Measurements from ENCODE around the gene RNF168.
"Not testable (repeated sequence)": the region's sequence is repeated elsewhere in the genome, so short reads cannot be mapped to it uniquely, and the experiment has no call there.

RNF168 gene

DNA sequence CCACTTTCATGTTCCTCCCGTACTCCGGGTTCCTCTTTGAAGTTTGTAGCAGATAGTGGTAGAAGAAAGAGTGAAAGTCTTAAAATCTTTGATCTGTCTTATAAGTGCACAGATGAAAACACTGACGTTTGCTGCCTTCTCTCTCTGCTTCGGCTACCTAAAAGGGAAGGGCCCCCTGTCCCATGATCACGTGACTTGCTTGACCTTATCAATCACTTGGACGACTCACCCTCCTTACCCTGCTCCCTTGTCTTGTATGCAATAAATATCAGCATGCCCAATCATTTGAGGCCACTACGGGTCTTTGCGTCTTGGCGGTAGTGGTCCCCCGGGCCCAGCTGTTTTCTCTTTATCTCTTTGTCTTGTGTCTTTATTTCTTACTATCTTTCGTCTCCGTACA, 17.7 kb upstream of the RNF168 start:
- not testable (repeated sequence) for H2BK15ac ChIP-seq (ENCODE audit: low read length); H3K4me1 ChIP-seq (ENCODE audit: control insufficient read depth in 2 of 2, insufficient read depth in 1 of 2, low read depth in 1 of 2, low read length in 2 of 2); DNase-seq (ENCODE audit: low spot score); H4K91ac ChIP-seq (ENCODE audit: low read depth, low read length, poor library complexity); H3K36me3 ChIP-seq (replicated peaks in 1 of 2; ENCODE audit: control insufficient read depth in 2 of 2, insufficient read depth in 2 of 2, low read length in 2 of 2); H2BK120ac ChIP-seq (ENCODE audit: low read depth, low read length); H3K27ac ChIP-seq (replicated peaks; ENCODE audit: low read length); H3K18ac ChIP-seq (ENCODE audit: low read length); H3K79me1 ChIP-seq (ENCODE audit: low read depth, low read length); H2AFZ ChIP-seq (ENCODE audit: low read length); H2AK5ac ChIP-seq (ENCODE audit: low read depth, low read length); H3K27me3 ChIP-seq (ENCODE audit: control insufficient read depth in 3 of 3, insufficient read depth in 3 of 3, low read depth in 1 of 3, low read length in 3 of 3); H2BK12ac ChIP-seq (ENCODE audit: low read length); H4K8ac ChIP-seq (ENCODE audit: low read depth, low read length); H3K9ac ChIP-seq (ENCODE audit: low read depth, low read length, poor library complexity); H3K4me3 ChIP-seq (ENCODE audit: low read length in 2 of 2); H3K23ac ChIP-seq (ENCODE audit: low read depth, low read length, poor library complexity); H3K4me2 ChIP-seq (ENCODE audit: insufficient read depth, low read length, poor library complexity, severe bottlenecking); H3K14ac ChIP-seq (ENCODE audit: low read length); H2BK5ac ChIP-seq (ENCODE audit: low read length); H3K4ac ChIP-seq (ENCODE audit: low read length)
- H3K9me3 ChIP-seq (replicated peaks in 1 of 2; ENCODE audit: control insufficient read depth in 2 of 2, insufficient read depth in 1 of 2, low read depth in 1 of 2, low read length in 2 of 2) = peaks cover 22 to 38% of the 10 kb centered on the region in 2 donors
- WGBS, 2 donors (ENCODE audit: extremely low coverage in 2 of 2, insufficient read length in 2 of 2, insufficient replicate concordance in 1 of 2) = no CpG with 5 or more reads among the region's 12 CpGs

DNA sequence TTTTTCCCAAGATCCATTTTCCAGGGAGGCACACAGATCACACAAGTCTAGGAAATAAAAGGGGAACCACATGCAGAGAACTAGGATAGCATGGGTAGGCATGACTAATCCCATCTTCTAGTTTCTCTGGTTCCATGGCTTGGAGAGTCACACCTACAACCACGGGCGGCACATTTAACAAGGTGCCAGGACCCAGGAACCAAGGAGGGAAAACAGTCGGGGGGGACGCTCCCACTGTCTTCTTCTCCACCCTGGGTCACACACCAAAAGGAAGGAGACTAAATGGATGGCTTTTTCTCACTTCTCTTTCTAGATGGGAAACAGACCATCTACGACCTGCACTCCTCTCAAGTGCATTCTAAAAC, 16.1 kb upstream of the RNF168 start:
- Histone ChIP-seq H3K9ac (ENCODE audit: low read depth, low read length, poor library complexity) (no peak overlapping the region), H3K4me1 (ENCODE audit: control insufficient read depth in 2 of 2, insufficient read depth in 1 of 2, low read depth in 1 of 2, low read length in 2 of 2) (no peaks in the 10 kb centered on the region), H4K91ac (ENCODE audit: low read depth, low read length, poor library complexity) (no peak overlapping the region), H3K79me1 (ENCODE audit: low read depth, low read length) (no peaks in the 10 kb centered on the region), H2BK120ac (ENCODE audit: low read depth, low read length) (no peak overlapping the region), H2AK5ac (ENCODE audit: low read depth, low read length) (no peak overlapping the region), H3K4me2 (ENCODE audit: insufficient read depth, low read length, poor library complexity, severe bottlenecking) (no peak overlapping the region), H3K4me3 (ENCODE audit: low read length in 2 of 2) (no peak overlapping the region), H3K4ac (ENCODE audit: low read length) (no peak overlapping the region), H2BK5ac (ENCODE audit: low read length) (no peak overlapping the region), H2BK15ac (ENCODE audit: low read length) (no peak overlapping the region), H2BK12ac (ENCODE audit: low read length) (no peak overlapping the region), H3K9me3 (replicated peaks in 1 of 2; ENCODE audit: control insufficient read depth in 2 of 2, insufficient read depth in 1 of 2, low read depth in 1 of 2, low read length in 2 of 2) (peaks cover 22 to 40% of the 10 kb centered on the region in 2 donors), H3K27me3 (ENCODE audit: control insufficient read depth in 3 of 3, insufficient read depth in 3 of 3, low read depth in 1 of 3, low read length in 3 of 3) (no peaks in the 10 kb centered on the region), H3K27ac (replicated peaks; ENCODE audit: low read length) (no peak overlapping the region), H3K14ac (ENCODE audit: low read length) (no peak overlapping the region), H4K8ac (ENCODE audit: low read depth, low read length) (no peak overlapping the region), H3K23ac (ENCODE audit: low read depth, low read length, poor library complexity) (no peak overlapping the region), H2AFZ (ENCODE audit: low read length) (no peak overlapping the region), H3K18ac (ENCODE audit: low read length) (no peak overlapping the region), H3K36me3 (replicated peaks in 1 of 2; ENCODE audit: control insufficient read depth in 2 of 2, insufficient read depth in 2 of 2, low read length in 2 of 2) (no peaks in the 10 kb centered on the region)
- no peak for DNase-seq (ENCODE audit: low spot score)
- no CpG with 5 or more reads among the region's 5 CpGs for WGBS, 2 donors (ENCODE audit: extremely low coverage in 2 of 2, insufficient read length in 2 of 2, insufficient replicate concordance in 1 of 2)

DNA sequence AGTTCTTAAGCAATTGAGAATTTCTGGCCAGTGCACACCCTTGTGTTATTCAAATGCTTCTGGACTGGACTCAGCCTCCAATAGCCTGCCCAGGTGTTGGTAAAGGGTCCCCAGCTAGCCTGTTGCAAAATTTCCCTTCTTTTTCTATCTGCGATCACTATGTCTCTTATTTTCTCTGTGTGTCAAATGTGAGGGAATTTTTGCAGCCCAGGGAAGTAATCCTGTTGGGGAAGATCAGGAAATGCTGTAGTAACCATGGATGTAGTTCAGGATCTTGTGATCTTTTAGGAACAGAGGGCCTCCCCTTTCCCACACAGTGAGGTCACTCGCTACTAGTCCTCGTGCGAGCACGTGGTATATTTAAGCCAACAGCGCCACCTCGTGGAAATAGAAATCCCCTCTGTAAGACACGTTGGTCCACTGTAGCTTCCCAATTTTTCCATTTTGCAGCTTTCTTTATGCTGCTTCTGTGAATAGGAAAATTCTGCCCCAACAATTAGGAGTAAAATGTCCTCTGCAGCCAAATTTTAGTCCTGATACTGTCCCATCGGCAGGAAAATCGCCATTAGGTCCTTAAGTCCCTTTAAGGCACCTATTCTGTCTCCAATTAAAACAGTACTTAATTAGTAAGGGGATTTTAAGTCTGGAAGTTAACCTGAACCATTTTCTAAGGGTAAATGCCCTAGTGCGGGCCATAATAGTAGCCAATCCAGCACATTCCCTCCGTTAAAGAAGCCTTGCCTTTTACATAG, 15.6 kb upstream of the RNF168 start:
- Histone ChIP-seq H3K4me1 (ENCODE audit: control insufficient read depth in 2 of 2, insufficient read depth in 1 of 2, low read depth in 1 of 2, low read length in 2 of 2) (no peaks in the 10 kb centered on the region), H3K36me3 (replicated peaks in 1 of 2; ENCODE audit: control insufficient read depth in 2 of 2, insufficient read depth in 2 of 2, low read length in 2 of 2) (no peaks in the 10 kb centered on the region), H3K14ac (ENCODE audit: low read length) (no peak overlapping the region), H2AFZ (ENCODE audit: low read length) (no peak overlapping the region), H3K4ac (ENCODE audit: low read length) (no peak overlapping the region), H3K4me2 (ENCODE audit: insufficient read depth, low read length, poor library complexity, severe bottlenecking) (no peak overlapping the region), H3K9ac (ENCODE audit: low read depth, low read length, poor library complexity) (no peak overlapping the region), H2BK12ac (ENCODE audit: low read length) (no peak overlapping the region), H2BK15ac (ENCODE audit: low read length) (no peak overlapping the region), H4K91ac (ENCODE audit: low read depth, low read length, poor library complexity) (no peak overlapping the region), H2BK120ac (ENCODE audit: low read depth, low read length) (no peak overlapping the region), H3K9me3 (replicated peaks in 1 of 2; ENCODE audit: control insufficient read depth in 2 of 2, insufficient read depth in 1 of 2, low read depth in 1 of 2, low read length in 2 of 2) (peaks cover 22 to 40% of the 10 kb centered on the region in 2 donors), H3K27ac (replicated peaks; ENCODE audit: low read length) (no peak overlapping the region), H3K27me3 (ENCODE audit: control insufficient read depth in 3 of 3, insufficient read depth in 3 of 3, low read depth in 1 of 3, low read length in 3 of 3) (no peaks in the 10 kb centered on the region), H3K18ac (ENCODE audit: low read length) (no peak overlapping the region), H2AK5ac (ENCODE audit: low read depth, low read length) (no peak overlapping the region), H3K79me1 (ENCODE audit: low read depth, low read length) (no peaks in the 10 kb centered on the region), H2BK5ac (ENCODE audit: low read length) (no peak overlapping the region), H3K23ac (ENCODE audit: low read depth, low read length, poor library complexity) (no peak overlapping the region), H4K8ac (ENCODE audit: low read depth, low read length) (no peak overlapping the region), H3K4me3 (ENCODE audit: low read length in 2 of 2) (no peak overlapping the region)
- WGBS, 2 donors (ENCODE audit: extremely low coverage in 2 of 2, insufficient read length in 2 of 2, insufficient replicate concordance in 1 of 2) = no CpG with 5 or more reads among the region's 12 CpGs
- no peak for DNase-seq (ENCODE audit: low spot score)

DNA sequence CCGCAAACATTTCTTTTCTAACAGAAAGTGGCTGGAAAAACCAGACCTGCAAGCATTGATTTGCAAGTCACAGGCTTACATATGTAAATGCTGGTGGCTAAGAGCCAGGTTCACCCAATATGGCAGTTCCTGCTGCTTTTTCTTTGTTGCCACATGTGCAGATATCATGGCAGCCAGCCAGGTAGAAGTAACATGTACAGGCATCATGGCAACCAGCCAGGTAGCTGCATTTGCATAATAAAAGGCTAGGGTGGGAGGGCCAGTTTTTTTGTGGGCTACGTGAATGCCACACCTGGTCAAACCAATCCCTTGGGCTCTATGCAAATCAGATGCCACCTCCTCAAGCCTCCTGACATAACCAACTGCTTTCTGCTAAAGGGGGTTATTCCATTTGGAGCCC, 14.4 kb upstream of the RNF168 start:
- H4K8ac ChIP-seq (ENCODE audit: low read depth, low read length) = no peak overlapping the region
- H3K9me3 ChIP-seq (replicated peaks in 1 of 2; ENCODE audit: control insufficient read depth in 2 of 2, insufficient read depth in 1 of 2, low read depth in 1 of 2, low read length in 2 of 2) = peaks cover 22 to 40% of the 10 kb centered on the region in 2 donors
- H2BK12ac ChIP-seq (ENCODE audit: low read length) = no peak overlapping the region
- no peak overlapping the region for H3K18ac ChIP-seq (ENCODE audit: low read length)
- H3K36me3 ChIP-seq (replicated peaks in 1 of 2; ENCODE audit: control insufficient read depth in 2 of 2, insufficient read depth in 2 of 2, low read length in 2 of 2) = no peaks in the 10 kb centered on the region
- H3K27ac ChIP-seq (replicated peaks; ENCODE audit: low read length) = no peak overlapping the region
- no peak overlapping the region for H3K23ac ChIP-seq (ENCODE audit: low read depth, low read length, poor library complexity)
- WGBS, 2 donors (ENCODE audit: extremely low coverage in 2 of 2, insufficient read length in 2 of 2, insufficient replicate concordance in 1 of 2) = no CpG with 5 or more reads among the region's 2 CpGs
- no peak overlapping the region for H2AFZ ChIP-seq (ENCODE audit: low read length)
- no peak overlapping the region for H3K9ac ChIP-seq (ENCODE audit: low read depth, low read length, poor library complexity)
- H3K4me1 ChIP-seq (ENCODE audit: control insufficient read depth in 2 of 2, insufficient read depth in 1 of 2, low read depth in 1 of 2, low read length in 2 of 2) = no peaks in the 10 kb centered on the region
- DNase-seq (ENCODE audit: low spot score) = no peak
- no peak overlapping the region for H2BK15ac ChIP-seq (ENCODE audit: low read length)
- H2BK5ac ChIP-seq (ENCODE audit: low read length) = no peak overlapping the region
- no peak overlapping the region for H3K4me2 ChIP-seq (ENCODE audit: insufficient read depth, low read length, poor library complexity, severe bottlenecking)
- H2AK5ac ChIP-seq (ENCODE audit: low read depth, low read length) = no peak overlapping the region
- no peaks in the 10 kb centered on the region for H3K27me3 ChIP-seq (ENCODE audit: control insufficient read depth in 3 of 3, insufficient read depth in 3 of 3, low read depth in 1 of 3, low read length in 3 of 3)
- H2BK120ac ChIP-seq (ENCODE audit: low read depth, low read length) = no peak overlapping the region
- H3K79me1 ChIP-seq (ENCODE audit: low read depth, low read length) = no peaks in the 10 kb centered on the region
- no peak overlapping the region for H3K4me3 ChIP-seq (ENCODE audit: low read length in 2 of 2)
- no peak overlapping the region for H4K91ac ChIP-seq (ENCODE audit: low read depth, low read length, poor library complexity)
- H3K4ac ChIP-seq (ENCODE audit: low read length) = no peak overlapping the region
- H3K14ac ChIP-seq (ENCODE audit: low read length) = no peak overlapping the region
